MCF 10A (cell line): ENCODE results near the gene OBI1. TPM values are rescaled to one million over a fixed set of nuclear protein-coding genes. Genes with fewer than 3 reads are reported as not detected.

Experiments used
- BruUV-seq: library from RNA; stranded (reverse); fragments of 400-500 nt; replicated peaks from 2 replicates; lab custom pipeline; 2021; lab: Mats Ljungman, UMichigan
- CTCF ChIA-PET: fragments of 300-600 bp; sonication (Branson Sonifier 250); formaldehyde crosslinking; extraction: SDS; loops from one replicate; lab custom pipeline; 2021; ENCODE audit warnings: antibody characterized with exemption, inconsistent platforms; lab: Yijun Ruan, JAX
- POLR2A ChIA-PET: fragments of 300-600, 350-650 bp; sonication (Branson Sonifier 250); formaldehyde crosslinking; extraction: SDS; loops from one replicate; lab custom pipeline; 2020; ENCODE audit warnings: antibody characterized with exemption, inconsistent platforms; lab: Yijun Ruan, JAX
- DNase-seq: peaks from one replicate; pipeline ENCODE4 v3.0.0-alpha.2; 2018; ENCODE audit not compliant: unreplicated experiment
- H3K27ac Mint-ChIP-seq: one replicate; pipeline ENCODE4 v1.8.0; 2022; ENCODE audit warnings: mild to moderate bottlenecking, low read depth, mixed read lengths; ENCODE audit not compliant: unreplicated experiment
- H3K27me3 Mint-ChIP-seq: one replicate; pipeline ENCODE4 v1.8.0; 2022; ENCODE audit warnings: mixed read lengths; ENCODE audit not compliant: insufficient read depth, unreplicated experiment
- H3K36me3 Mint-ChIP-seq: one replicate; pipeline ENCODE4 v1.8.0; 2022; ENCODE audit warnings: mild to moderate bottlenecking, moderate library complexity, mixed read lengths; ENCODE audit not compliant: insufficient read depth, unreplicated experiment
- H3K4me1 Mint-ChIP-seq: one replicate; pipeline ENCODE4 v1.8.0; 2022; ENCODE audit warnings: mixed read lengths; ENCODE audit not compliant: insufficient read depth, unreplicated experiment
- H3K4me3 Mint-ChIP-seq: one replicate; pipeline ENCODE4 v1.8.0; 2022; ENCODE audit warnings: mild to moderate bottlenecking, moderate library complexity, mixed read lengths; ENCODE audit not compliant: unreplicated experiment
- H3K9me3 Mint-ChIP-seq: one replicate; pipeline ENCODE4 v1.8.0; 2022; ENCODE audit warnings: mixed read lengths; ENCODE audit not compliant: unreplicated experiment
- intact Hi-C: fragments of 100-400 bp; cut with micrococcal nuclease; formaldehyde crosslinking; loops from 2 replicates; pipeline ENCODE4 v1.14.1; 2022
- total RNA-seq: library from RNA; stranded (reverse); gene quantifications from 2 replicates; pipeline ENCODE4 v1.2.3, GENCODE V29; 2022
- TF ChIP-seq, protein P1 (sequence below): fragments of 200-600 bp; IDR thresholded peaks from one replicate; pipeline ENCODE4 v1.8.0; 2022; ENCODE audit warnings: antibody characterized with exemption, mild to moderate bottlenecking; ENCODE audit not compliant: unreplicated experiment

Gene OBI1
- total RNA-seq, 1 experiment from 2014 or later: 9.3 TPM

DNA sequence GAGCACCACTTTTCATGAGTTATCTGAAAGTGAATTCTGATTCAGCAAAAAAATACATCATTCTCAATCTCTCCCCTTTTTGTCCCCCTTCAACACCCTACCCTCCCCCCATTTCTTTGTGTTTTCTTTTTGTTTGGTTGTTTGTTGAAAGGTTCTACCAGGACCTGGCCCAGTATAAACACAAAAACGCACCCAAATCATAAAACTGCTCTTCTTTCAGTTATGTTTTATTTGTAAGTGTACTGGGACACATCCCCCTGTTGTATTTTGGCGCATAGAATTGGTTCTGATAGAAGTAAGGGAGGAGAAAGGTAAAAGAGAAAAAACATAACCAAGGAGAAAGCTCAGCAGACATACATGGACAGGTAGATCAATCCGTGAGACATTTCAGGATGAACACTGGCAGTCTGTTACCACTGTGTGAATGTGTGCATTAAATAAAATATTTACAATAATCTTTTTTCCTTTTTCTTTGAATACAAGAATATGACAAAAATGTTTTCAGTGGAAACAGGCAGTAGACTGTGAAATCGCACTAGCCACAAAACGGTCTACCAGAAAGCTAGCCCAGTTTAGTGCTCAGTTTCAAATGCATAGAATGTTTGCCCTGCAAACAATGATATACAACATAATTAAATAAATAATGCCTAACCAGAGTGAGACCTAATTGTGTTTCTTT is 59.9 kb downstream of the OBI1 start:
- intact Hi-C loops: no loop called here
- H3K27ac Mint-ChIP-seq: no peak overlapping the region
- ChIA-PET POLR2A (no interaction called here), CTCF (no interaction called here)
- DNase-seq: no peak
- peaks cover 74% of the 10 kb centered on the region for H3K27me3 Mint-ChIP-seq
- no peaks in the 10 kb centered on the region for H3K36me3 Mint-ChIP-seq
- H3K9me3 Mint-ChIP-seq: no peaks in the 10 kb centered on the region
- TF ChIP-seq, protein P1, sequence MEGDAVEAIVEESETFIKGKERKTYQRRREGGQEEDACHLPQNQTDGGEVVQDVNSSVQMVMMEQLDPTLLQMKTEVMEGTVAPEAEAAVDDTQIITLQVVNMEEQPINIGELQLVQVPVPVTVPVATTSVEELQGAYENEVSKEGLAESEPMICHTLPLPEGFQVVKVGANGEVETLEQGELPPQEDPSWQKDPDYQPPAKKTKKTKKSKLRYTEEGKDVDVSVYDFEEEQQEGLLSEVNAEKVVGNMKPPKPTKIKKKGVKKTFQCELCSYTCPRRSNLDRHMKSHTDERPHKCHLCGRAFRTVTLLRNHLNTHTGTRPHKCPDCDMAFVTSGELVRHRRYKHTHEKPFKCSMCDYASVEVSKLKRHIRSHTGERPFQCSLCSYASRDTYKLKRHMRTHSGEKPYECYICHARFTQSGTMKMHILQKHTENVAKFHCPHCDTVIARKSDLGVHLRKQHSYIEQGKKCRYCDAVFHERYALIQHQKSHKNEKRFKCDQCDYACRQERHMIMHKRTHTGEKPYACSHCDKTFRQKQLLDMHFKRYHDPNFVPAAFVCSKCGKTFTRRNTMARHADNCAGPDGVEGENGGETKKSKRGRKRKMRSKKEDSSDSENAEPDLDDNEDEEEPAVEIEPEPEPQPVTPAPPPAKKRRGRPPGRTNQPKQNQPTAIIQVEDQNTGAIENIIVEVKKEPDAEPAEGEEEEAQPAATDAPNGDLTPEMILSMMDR: no peak
- H3K4me3 Mint-ChIP-seq: no peak overlapping the region
- BruUV-seq: no TSS peak
- H3K4me1 Mint-ChIP-seq: no peaks in the 10 kb centered on the region

DNA sequence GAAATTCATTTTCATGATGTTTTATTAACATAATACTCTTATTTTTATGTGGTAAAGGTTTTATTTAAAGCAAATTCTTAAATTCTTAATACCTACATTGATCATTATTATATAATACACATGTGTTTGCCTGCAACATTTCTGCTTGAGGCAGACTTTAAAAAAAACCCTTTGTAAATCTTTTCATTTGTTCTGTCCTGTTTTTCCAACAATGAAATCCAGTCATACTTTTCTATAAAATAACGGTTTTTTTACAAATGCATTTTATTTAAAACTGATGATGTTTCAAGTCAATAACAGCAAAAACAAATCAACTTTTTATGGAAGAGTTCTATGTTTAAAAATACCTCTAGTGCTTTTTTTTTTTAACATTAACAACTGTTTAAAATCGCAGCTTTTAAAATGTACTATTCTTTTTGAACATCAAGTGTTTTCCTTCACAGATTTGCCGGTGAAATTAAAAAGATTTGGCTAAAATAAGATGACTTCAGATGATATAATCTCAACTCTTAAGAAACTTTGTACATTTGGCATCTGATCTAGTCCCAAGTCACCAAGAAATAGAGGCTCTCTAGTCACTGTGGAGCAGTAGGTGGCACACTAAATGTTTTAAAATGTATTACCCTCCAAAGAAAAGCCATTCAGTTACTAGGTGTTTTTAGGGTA is 60.7 kb downstream of the OBI1 start:
- CTCF ChIA-PET: no interaction called here
- Mint-ChIP-seq H3K9me3 (no peaks in the 10 kb centered on the region), H3K4me1 (no peaks in the 10 kb centered on the region), H3K27ac (no peak overlapping the region), H3K36me3 (no peaks in the 10 kb centered on the region), H3K27me3 (peaks cover 77% of the 10 kb centered on the region), H3K4me3 (no peak overlapping the region)
- POLR2A ChIA-PET: no interaction called here
- no TSS peak for BruUV-seq
- intact Hi-C loops: no loop called here
- DNase-seq: no peak
- TF ChIP-seq, protein P1: no peak

DNA sequence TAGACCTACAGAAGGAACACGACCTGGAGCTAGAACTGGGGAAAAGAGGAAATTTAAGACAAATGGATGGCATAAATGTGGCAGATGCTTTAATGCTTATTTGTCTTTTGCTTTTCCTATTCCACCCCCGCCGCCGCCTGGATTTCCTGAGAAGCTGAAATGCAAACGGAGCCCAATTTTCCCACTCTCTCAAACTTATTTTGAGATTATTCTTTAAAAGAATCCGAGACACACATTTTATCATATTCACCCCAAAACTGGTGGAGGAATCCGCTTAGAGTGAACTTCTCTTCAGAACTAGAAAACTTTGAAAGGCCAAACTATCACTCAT is 61.4 kb downstream of the OBI1 start:
- POLR2A ChIA-PET: no interaction called here
- H3K4me1 Mint-ChIP-seq: no peaks in the 10 kb centered on the region
- CTCF ChIA-PET: no interaction called here
- intact Hi-C loops: no loop called here
- H3K27me3 Mint-ChIP-seq: peaks cover 78% of the 10 kb centered on the region
- no peaks in the 10 kb centered on the region for H3K9me3 Mint-ChIP-seq
- H3K27ac Mint-ChIP-seq: no peak overlapping the region
- DNase-seq: no peak
- TF ChIP-seq, protein P1: no peak
- H3K36me3 Mint-ChIP-seq: no peaks in the 10 kb centered on the region
- no TSS peak for BruUV-seq
- no peak overlapping the region for H3K4me3 Mint-ChIP-seq

DNA sequence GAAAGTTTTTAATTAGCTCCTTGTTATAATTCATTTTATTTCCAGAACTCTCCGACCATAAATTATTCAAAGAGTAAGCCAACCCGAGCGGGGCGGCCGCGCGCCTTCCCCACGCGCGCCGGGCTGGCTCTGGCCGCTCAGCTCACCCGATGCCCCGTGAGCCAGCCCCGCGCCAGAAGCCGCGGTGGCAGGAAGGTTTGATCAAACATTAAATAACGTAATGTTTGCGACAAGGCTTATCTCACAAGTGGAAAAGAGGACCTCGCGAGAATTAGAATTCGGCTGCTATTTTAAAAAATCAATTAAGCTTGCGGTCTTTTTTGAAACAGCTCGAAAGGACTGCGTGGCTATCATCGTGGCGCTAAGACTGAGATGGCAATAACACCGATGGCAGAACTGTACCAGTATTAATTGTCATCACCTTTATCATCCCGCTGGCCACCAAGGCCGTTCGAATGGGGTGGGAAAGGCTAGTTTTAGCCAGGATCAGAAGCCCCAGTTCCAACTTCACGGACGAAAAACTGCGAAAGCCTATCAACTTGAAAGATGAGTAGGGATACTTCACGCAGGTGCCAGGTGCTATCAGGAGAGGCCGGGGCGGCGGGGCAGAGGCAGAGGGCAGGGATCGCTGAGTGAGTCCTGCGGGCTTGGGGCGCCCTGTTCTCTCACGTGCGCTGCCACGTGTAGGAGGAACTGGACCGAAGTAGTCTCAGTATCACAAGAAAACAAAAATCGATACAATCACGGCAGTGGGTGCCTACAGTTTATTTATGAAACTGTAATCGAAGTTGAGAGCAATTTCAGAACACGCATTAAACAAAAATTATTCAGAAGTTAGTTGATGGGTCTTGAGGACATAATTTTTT is 62.0 kb downstream of the OBI1 start:
- no peaks in the 10 kb centered on the region for H3K9me3 Mint-ChIP-seq
- H3K4me3 Mint-ChIP-seq: no peak overlapping the region
- H3K4me1 Mint-ChIP-seq: no peaks in the 10 kb centered on the region
- BruUV-seq: no TSS peak
- POLR2A ChIA-PET: no interaction called here
- intact Hi-C loops: no loop called here
- H3K27me3 Mint-ChIP-seq: peaks cover 78% of the 10 kb centered on the region
- TF ChIP-seq, protein P1: no peak
- CTCF ChIA-PET: no interaction called here
- no peaks in the 10 kb centered on the region for H3K36me3 Mint-ChIP-seq
- no peak for DNase-seq
- no peak overlapping the region for H3K27ac Mint-ChIP-seq
